ENCODE data around the gene FUT8.

Gene FUT8

GRCh38 chr14:65784574-65784973, 372.0 kb downstream of the FUT8 start:
- no peak overlapping the region for H3K4me3 ChIP-seq (ENCODE audit: control insufficient read depth, low read depth, low read length)
- no peak for DNase-seq (ENCODE audit: low read depth)
- TF ChIP-seq, protein P1, sequence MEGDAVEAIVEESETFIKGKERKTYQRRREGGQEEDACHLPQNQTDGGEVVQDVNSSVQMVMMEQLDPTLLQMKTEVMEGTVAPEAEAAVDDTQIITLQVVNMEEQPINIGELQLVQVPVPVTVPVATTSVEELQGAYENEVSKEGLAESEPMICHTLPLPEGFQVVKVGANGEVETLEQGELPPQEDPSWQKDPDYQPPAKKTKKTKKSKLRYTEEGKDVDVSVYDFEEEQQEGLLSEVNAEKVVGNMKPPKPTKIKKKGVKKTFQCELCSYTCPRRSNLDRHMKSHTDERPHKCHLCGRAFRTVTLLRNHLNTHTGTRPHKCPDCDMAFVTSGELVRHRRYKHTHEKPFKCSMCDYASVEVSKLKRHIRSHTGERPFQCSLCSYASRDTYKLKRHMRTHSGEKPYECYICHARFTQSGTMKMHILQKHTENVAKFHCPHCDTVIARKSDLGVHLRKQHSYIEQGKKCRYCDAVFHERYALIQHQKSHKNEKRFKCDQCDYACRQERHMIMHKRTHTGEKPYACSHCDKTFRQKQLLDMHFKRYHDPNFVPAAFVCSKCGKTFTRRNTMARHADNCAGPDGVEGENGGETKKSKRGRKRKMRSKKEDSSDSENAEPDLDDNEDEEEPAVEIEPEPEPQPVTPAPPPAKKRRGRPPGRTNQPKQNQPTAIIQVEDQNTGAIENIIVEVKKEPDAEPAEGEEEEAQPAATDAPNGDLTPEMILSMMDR (IDR thresholded peaks at IDR 0.05; ENCODE audit: control insufficient read depth, insufficient read depth, low read depth, low read length, missing control alignments): no peak

DNA sequence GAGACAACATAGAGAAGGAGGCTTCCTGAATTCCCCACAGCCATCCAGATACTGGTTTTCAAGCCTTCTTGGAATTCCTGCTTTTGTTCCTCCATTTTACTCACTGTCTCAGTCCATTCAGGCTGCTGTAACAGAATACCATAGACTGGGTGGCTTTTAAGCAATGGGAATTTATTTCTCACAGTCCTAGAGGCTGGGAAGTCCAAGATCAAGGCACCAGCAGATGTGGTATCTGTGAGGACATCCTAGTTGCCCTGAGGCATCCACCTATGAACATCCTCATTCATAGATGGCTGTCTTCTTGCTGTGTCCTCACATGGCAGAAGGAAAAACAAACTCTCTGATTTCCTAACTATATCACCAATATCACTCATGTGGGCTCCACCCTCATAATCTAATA, 374.9 kb downstream of the FUT8 start:
- DNase-seq (ENCODE audit: low read depth): no peak
- TF ChIP-seq, protein P1 (IDR thresholded peaks at IDR 0.05; ENCODE audit: control insufficient read depth, insufficient read depth, low read depth, low read length, missing control alignments): no peak
- no peak overlapping the region for H3K4me3 ChIP-seq (ENCODE audit: control insufficient read depth, low read depth, low read length)

DNA sequence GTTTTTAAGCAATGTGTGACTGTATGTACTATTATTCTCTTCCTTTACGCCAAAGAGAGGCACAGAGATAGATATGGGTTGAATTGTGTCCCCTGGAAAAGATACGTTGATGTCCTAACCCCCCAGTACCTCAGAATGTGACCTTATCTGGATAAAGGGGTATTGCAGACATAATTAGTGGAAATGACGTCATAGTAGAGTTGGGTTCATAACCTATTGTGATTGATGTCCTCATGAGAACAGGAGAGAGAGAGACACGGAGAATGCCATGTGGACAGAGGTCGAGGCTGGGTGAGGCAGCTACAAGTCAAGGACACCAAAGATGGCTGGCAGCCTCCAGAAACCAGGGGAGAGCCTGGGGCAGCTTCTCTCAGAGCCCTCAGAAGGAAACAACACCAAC, 376.3 kb downstream of the FUT8 start:
- TF ChIP-seq, protein P1 (IDR thresholded peaks at IDR 0.05; ENCODE audit: control insufficient read depth, insufficient read depth, low read depth, low read length, missing control alignments): no peak
- no peak for DNase-seq (ENCODE audit: low read depth)

GRCh38 chr14:65789363-65789762, 376.8 kb downstream of the FUT8 start:
- TF ChIP-seq, protein P1 (IDR thresholded peaks at IDR 0.05; ENCODE audit: control insufficient read depth, insufficient read depth, low read depth, low read length, missing control alignments): no peak
- no peak overlapping the region for H3K4me3 ChIP-seq (ENCODE audit: control insufficient read depth, low read depth, low read length)
- DNase-seq (ENCODE audit: low read depth): no peak

More for the DNA sequence above, 376.3 kb downstream of the FUT8 start:
- no peak overlapping the region for H3K4me3 ChIP-seq (ENCODE audit: control insufficient read depth, low read depth, low read length)

GRCh38 chr14:65790172-65790815, 377.8 kb downstream of the FUT8 start:
- no peak overlapping the region for H3K4me3 ChIP-seq (ENCODE audit: control insufficient read depth, low read depth, low read length)
- TF ChIP-seq, protein P1 (IDR thresholded peaks at IDR 0.05; ENCODE audit: control insufficient read depth, insufficient read depth, low read depth, low read length, missing control alignments): no peak
- DNase-seq (ENCODE audit: low read depth): no peak

DNA sequence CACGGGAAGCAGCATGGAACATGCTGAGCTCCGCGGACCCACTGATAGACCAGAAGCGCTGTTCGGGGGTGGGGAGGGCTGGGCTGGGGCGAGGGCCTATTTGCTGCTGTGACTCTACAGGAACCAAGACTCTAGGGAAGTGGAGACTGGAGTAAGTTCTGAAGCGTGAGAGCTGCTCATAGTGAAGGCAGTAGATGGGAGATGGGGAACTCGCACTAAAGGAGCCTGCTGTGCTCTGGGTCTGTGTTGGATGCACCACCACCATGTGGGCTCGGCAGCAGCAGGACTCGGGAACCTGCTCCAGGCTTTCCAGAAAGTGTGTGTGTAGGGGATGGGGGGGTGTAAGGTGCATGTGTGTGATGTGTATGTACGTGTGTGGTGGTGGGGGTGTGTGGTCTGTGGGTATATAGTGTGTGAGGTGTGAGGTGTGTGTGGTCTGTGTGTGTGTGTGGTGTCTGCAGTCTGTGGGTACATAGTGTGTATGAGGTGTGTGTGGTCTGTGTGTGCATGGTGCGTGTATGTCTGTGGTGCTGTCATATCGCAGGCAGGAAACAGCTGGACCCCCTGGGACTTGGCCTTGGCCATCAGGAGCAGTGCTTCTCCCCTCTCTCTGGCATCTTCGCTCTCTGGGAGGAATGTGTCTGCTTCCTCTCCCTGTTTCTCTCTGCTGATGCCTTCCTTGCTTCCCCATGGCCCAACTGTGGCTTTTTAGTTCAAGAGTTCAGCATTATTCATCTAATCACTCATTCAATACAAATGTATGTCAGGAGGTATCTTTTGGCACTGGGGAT, 378.9 kb downstream of the FUT8 start:
- TF ChIP-seq, protein P1 (IDR thresholded peaks at IDR 0.05; ENCODE audit: control insufficient read depth, insufficient read depth, low read depth, low read length, missing control alignments): no peak
- no peak for DNase-seq (ENCODE audit: low read depth)

More for the DNA sequence above, 378.9 kb downstream of the FUT8 start:
- H3K4me3 ChIP-seq (ENCODE audit: control insufficient read depth, low read depth, low read length): no peak overlapping the region
